HCT116 (cell line): ENCODE measurements around the gene PREPL. TPM values are rescaled to one million over a fixed set of nuclear protein-coding genes. Genes with fewer than 3 reads are reported as not detected.

Experiments
- ATAC-seq: fragments of 200-7000 bp; cut with Tn5 transposase; 2 replicates; pipeline ENCODE4 v1.9.1; 2020; ENCODE audit warnings: mild to moderate bottlenecking, moderate library complexity
- BruUV-seq: library from RNA; stranded (reverse); fragments of 400-500 nt; replicated peaks from 2 replicates; lab custom pipeline; 2021; lab: Mats Ljungman, UMichigan
- CTCF ChIA-PET: fragments of 300-600 bp; sonication (Branson Sonifier 250); formaldehyde crosslinking; loops from one replicate; lab custom pipeline; 2021; ENCODE audit warnings: antibody characterized with exemption; lab: Charles Lee
- POLR2A ChIA-PET: fragments of 300-600, 350-600 bp; sonication (Branson Sonifier 250); formaldehyde crosslinking; loops from one replicate; lab custom pipeline; 2021; ENCODE audit warnings: antibody characterized with exemption; lab: Charles Lee
- RAD21 ChIA-PET, 2 experiments: fragments of 300-600 bp; sonication (Branson Sonifier 250); formaldehyde crosslinking; loops; one replicate each; lab custom pipeline; 2023; ENCODE audit warnings: low total read pairs in 2 of 2; ENCODE audit not compliant: uncharacterized antibody in 2 of 2, unreplicated experiment in 2 of 2, low non-redundant PET in 1 of 2; lab: Charles Lee
- DNase-seq: peaks from one replicate; pipeline ENCODE4 v3.0.0-alpha.2; 2010; ENCODE audit warnings: low read depth, low spot score
- H2AFZ ChIP-seq: fragments of 200-600 bp; shearing (Covaris generic), sonication (generic); 2 replicates; pipeline ENCODE4 v1.6.1; 2017; ENCODE audit warnings: low read depth, mixed run types, mixed read lengths, antibody characterized with exemption, low read length; ENCODE audit not compliant: poor library complexity, severe bottlenecking
- H3K27ac ChIP-seq: 2 replicates; pipeline ENCODE4 v1.5.1; 2012; ENCODE audit warnings: low read depth, low read length
- H3K27me3 ChIP-seq: fragments of 200-600 bp; sonication (generic); 2 replicates; pipeline ENCODE4 v1.6.1; 2016; ENCODE audit warnings: mixed run types, low read length, mixed read lengths; ENCODE audit not compliant: insufficient read depth
- H3K36me3 ChIP-seq, 2 experiments: fragments of 200-500 bp in 1 of 2; fragments of 200-600 bp in 1 of 2; sonication (Bioruptor generic) in 1 of 2; sonication (generic) in 1 of 2; 2 replicates each; pipeline versions ENCODE4 v1.5.1 to v1.6.1; 2014 to 2016; ENCODE audit warnings: low read length in 2 of 2, inconsistent platforms in 1 of 2, mixed read lengths in 1 of 2, mixed run types in 1 of 2; ENCODE audit not compliant: insufficient read depth in 2 of 2, control insufficient read depth in 1 of 2
- H3K4me1 ChIP-seq, 2 experiments: fragments of 200-600 bp in 1 of 2; sonication (generic) in 1 of 2; 2 replicates each; pipeline versions ENCODE4 v1.5.1 to v1.6.1; 2012 to 2017; ENCODE audit warnings: low read length in 2 of 2, inconsistent platforms in 1 of 2, mild to moderate bottlenecking in 1 of 2, mixed read lengths in 1 of 2, mixed run types in 1 of 2, moderate library complexity in 1 of 2; ENCODE audit not compliant: insufficient read depth in 2 of 2, control insufficient read depth in 1 of 2
- H3K4me2 ChIP-seq: fragments of 200-600 bp; sonication (generic); 2 replicates; pipeline ENCODE4 v1.6.1; 2017; ENCODE audit warnings: mixed run types, low read length, mixed read lengths
- H3K4me3 ChIP-seq, 2 experiments: fragments of 200-600 bp in 1 of 2; sonication (generic) in 1 of 2; replicated peaks in 1 of 2; 2 replicates each; pipeline ENCODE4 v1.5.1; 2011 to 2016; ENCODE audit warnings: low read length in 2 of 2, control low read depth in 1 of 2, low read depth in 1 of 2, mild to moderate bottlenecking in 1 of 2, mixed read lengths in 1 of 2, mixed run types in 1 of 2
- H3K79me2 ChIP-seq: fragments of 200-600 bp; sonication (generic); 2 replicates; pipeline ENCODE4 v1.6.1; 2017; ENCODE audit warnings: mild to moderate bottlenecking, mixed run types, low read length, moderate library complexity, mixed read lengths; ENCODE audit not compliant: insufficient read depth
- H3K9ac ChIP-seq: fragments of 200-600 bp; sonication (generic); 2 replicates; pipeline ENCODE4 v1.6.1; 2016; ENCODE audit warnings: low read length, mixed read lengths
- H3K9me2 ChIP-seq: fragments of 200-600 bp; sonication (generic), shearing (Covaris generic); 2 replicates; pipeline ENCODE4 v1.6.1; 2017; ENCODE audit warnings: mixed run types, mild to moderate bottlenecking, moderate library complexity; ENCODE audit not compliant: insufficient read depth
- H3K9me3 ChIP-seq, 2 experiments: fragments of 200-500 bp in 1 of 2; fragments of 200-600 bp in 1 of 2; sonication (Bioruptor generic) in 1 of 2; sonication (generic) in 1 of 2; 2 replicates each; pipeline ENCODE4 v1.6.1; 2014 to 2017; ENCODE audit warnings: low read length in 2 of 2, mixed read lengths in 2 of 2, inconsistent platforms in 1 of 2, low read depth in 1 of 2, mild to moderate bottlenecking in 1 of 2, mixed run types in 1 of 2, moderate library complexity in 1 of 2; ENCODE audit not compliant: control insufficient read depth in 1 of 2, insufficient read depth in 1 of 2
- H4K20me1 ChIP-seq: fragments of 200-600 bp; sonication (generic), shearing (Covaris generic); 2 replicates; pipeline ENCODE4 v1.6.1; 2017; ENCODE audit warnings: mixed run types, mild to moderate bottlenecking, moderate library complexity; ENCODE audit not compliant: insufficient read depth
- CBX3 ChIP-seq: IDR thresholded peaks from 2 replicates; pipeline ENCODE4 v1.6.1; 2012; ENCODE audit warnings: low read depth
- CEBPB ChIP-seq: IDR thresholded peaks from 2 replicates; pipeline ENCODE4 v1.6.1; 2012; ENCODE audit warnings: low read depth
- EGR1 ChIP-seq: IDR thresholded peaks from 2 replicates; pipeline ENCODE4 v1.6.1; 2012; ENCODE audit warnings: low read depth
- EZH2 ChIP-seq: fragments of 200-600 bp; sonication (generic); IDR thresholded peaks from 2 replicates; pipeline ENCODE4 v1.6.1; 2017; ENCODE audit warnings: antibody characterized with exemption, mixed run types
- EZH2phosphoT487 ChIP-seq: fragments of 200-600 bp; IDR thresholded peaks from 2 replicates; pipeline ENCODE4 v1.6.1; 2018; ENCODE audit warnings: antibody characterized with exemption, borderline replicate concordance
- POLR2A ChIP-seq: IDR thresholded peaks from 2 replicates; pipeline ENCODE4 v1.7.0; 2011; ENCODE audit warnings: borderline replicate concordance; ENCODE audit not compliant: insufficient read depth, insufficient read length; ENCODE audit errors: extremely low read depth
- SIN3A ChIP-seq: IDR thresholded peaks from 2 replicates; pipeline ENCODE4 v1.6.1; 2012; ENCODE audit warnings: low read depth
- SP1 ChIP-seq: IDR thresholded peaks from 2 replicates; pipeline ENCODE4 v1.6.1; 2012; ENCODE audit warnings: low read depth
- TCF7L2 ChIP-seq: IDR thresholded peaks from 2 replicates; pipeline ENCODE4 v1.7.0; 2011; ENCODE audit warnings: borderline replicate concordance, inconsistent platforms; ENCODE audit not compliant: insufficient read depth, insufficient read length; ENCODE audit errors: extremely low read depth
- YY1 ChIP-seq: IDR thresholded peaks from 2 replicates; pipeline ENCODE4 v1.6.1; 2011; ENCODE audit warnings: low read length, low read depth, moderate library complexity, mild to moderate bottlenecking; ENCODE audit not compliant: insufficient replicate concordance; ENCODE audit errors: extremely low read depth
- ZNF274 ChIP-seq: fragments of 200-500 bp; sonication (Bioruptor generic); IDR thresholded peaks from 2 replicates; pipeline ENCODE4 v1.6.1; 2014; ENCODE audit warnings: mild to moderate bottlenecking, low read depth, low read length, inconsistent platforms
- intact Hi-C: fragments of 100-400 bp; cut with micrococcal nuclease; formaldehyde crosslinking; loops from 2 replicates; pipeline ENCODE4 v1.10.0; 2022
- total RNA-seq: library from RNA; stranded (reverse); gene quantifications from one replicate; pipeline ENCODE4 v1.2.1, GENCODE V29; 2021; ENCODE audit not compliant: unreplicated experiment
- TF ChIP-seq, protein P1 (sequence below): IDR thresholded peaks from 2 replicates; pipeline ENCODE4 v1.6.1; 2012
- TF ChIP-seq, protein P2 (sequence below), 3 experiments: fragments of 200-600 bp in 1 of 3; sonication (generic) in 1 of 3; IDR thresholded peaks in 2 of 3; conservative IDR thresholded peaks in 1 of 3; 2 replicates each; pipeline ENCODE4 v1.5.1; 2012 to 2017; ENCODE audit warnings: low read depth in 2 of 3, low read length in 2 of 3, antibody characterized with exemption in 1 of 3, borderline replicate concordance in 1 of 3, control low read depth in 1 of 3, mild to moderate bottlenecking in 1 of 3, mixed read lengths in 1 of 3, mixed run types in 1 of 3, moderate library complexity in 1 of 3; ENCODE audit not compliant: insufficient read depth in 1 of 3
- TF ChIP-seq, protein P3 (sequence below): IDR thresholded peaks from 2 replicates; pipeline ENCODE4 v1.6.1; 2012

Gene PREPL
- total RNA-seq, 1 experiment from 2014 or later, result 31.1 TPM

DNA sequence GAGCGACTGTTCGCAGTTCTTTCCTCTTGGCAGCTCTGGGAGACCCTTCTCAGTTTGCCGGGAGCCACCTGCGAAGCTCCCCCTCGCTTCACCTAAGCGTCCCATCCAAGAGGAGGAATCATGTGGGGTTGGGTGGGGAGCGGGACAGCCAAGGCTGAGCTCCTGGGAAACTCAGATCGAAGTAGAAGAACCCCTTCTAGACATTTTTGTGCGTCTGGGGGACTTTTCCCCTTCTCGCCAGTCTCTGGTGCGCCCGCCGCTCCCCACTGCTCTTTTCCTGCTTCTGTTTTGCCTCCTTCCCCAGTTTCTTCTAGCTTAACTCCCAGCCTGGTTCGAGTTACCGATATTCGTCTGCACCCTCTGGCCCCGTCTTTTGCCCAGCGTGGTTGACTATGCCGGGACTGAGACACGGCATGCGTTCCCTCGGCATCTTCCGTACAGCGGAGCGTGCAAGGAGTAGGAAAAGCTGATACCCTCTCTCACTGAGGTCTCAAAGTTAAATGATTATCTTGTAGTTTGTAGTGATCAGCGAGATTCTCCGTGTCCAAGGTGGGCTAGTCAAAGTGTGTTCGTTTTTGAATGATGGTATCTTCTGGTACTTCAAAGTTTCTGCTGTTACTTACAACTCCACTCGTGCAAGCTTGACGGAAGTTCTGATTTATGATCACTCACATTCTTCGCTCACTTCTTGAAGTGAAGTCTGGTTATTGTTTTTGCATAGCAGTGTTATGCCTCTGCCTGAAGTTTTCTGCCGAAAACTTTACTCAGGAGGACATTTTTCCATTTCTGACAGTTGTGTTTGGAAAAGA is 1.1 kb upstream of the PREPL start:
- ATAC-seq (peak; percentile 30), DNase-seq (peak; percentile 4)
- Histone ChIP-seq H4K20me1 (no peaks in the 10 kb centered on the region), H3K27ac (peak overlapping the region; percentile 71), H3K9me2 (no peaks in the 10 kb centered on the region), H3K4me3 (peak overlapping the region; percentile 84 to 93), H3K4me1 (peaks cover 0 to 15% of the 10 kb centered on the region in 2 experiments; a peak in 2 of 4 replicates), H3K36me3 (no peaks in the 10 kb centered on the region), H3K9me3 (no peaks in the 10 kb centered on the region), H3K79me2 (peaks cover 52% of the 10 kb centered on the region), H2AFZ (peak overlapping the region; percentile 55), H3K27me3 (no peaks in the 10 kb centered on the region), H3K4me2 (peak overlapping the region; percentile 86), H3K9ac (peak overlapping the region; percentile 89)
- ChIA-PET CTCF (interaction anchor here (1.0 to 1.7 kb wide), 4 partner anchors 30 to 593 kb away, joined by 4 to 6 read pairs (median 5); no protein-coding TSS in a partner anchor), RAD21 (interaction anchor here in 1 of 2 experiments (1.1 kb wide), 1 partner anchor 117 kb away, joined by 3 read pairs; no protein-coding TSS in a partner anchor), POLR2A (interaction anchor here (0.8 to 2.0 kb wide), 12 partner anchors 8 to 666 kb away, joined by 3 to 14 read pairs (median 4); no protein-coding TSS in a partner anchor)
- TF ChIP-seq CBX3 (peak; percentile 60; the same call in 1 of the 2 replicates), SIN3A (peak; percentile 10; the same call in 1 of the 2 replicates), EZH2phosphoT487 (no peak)
- TF ChIP-seq, protein P1, sequence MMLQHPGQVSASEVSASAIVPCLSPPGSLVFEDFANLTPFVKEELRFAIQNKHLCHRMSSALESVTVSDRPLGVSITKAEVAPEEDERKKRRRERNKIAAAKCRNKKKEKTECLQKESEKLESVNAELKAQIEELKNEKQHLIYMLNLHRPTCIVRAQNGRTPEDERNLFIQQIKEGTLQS, result no peak
- TSS peak; percentile 39 for BruUV-seq
- intact Hi-C loops, result no loop called here

DNA sequence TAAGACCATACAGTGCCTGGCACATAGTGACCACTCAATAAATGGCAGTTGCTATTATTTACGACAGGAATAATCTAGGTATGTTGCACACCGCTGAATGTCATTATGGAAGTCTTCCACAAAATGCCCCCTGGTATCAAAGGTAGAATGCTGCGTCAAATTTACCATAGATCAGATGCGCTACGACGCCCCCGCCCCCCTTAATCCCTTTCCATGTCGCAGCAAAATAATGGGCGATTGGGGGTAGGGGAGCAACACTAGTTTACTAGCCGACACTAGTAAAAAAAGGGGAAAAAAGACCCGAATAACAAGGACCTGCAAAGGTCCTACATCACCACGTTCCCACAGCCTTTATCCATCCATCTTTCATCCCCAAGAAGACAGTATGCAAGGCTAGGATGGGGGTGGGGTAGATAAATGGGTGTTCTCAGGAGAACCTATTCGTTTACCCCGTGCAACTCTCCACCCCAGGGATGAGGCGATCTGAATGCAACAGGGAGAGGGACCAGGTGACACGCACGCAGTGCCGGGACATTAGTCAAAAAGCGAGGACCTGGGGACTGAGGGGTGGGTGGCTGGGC is 455 bp downstream of the PREPL start:
- Histone ChIP-seq H3K4me1 (peaks cover 0 to 15% of the 10 kb centered on the region in 2 experiments; a peak in 2 of 4 replicates), H3K9me2 (no peaks in the 10 kb centered on the region), H3K27me3 (no peaks in the 10 kb centered on the region), H3K4me3 (peak overlapping the region; percentile 84 to 93), H3K9me3 (no peaks in the 10 kb centered on the region), H3K79me2 (peaks cover 47% of the 10 kb centered on the region), H2AFZ (peak overlapping the region; percentile 80), H4K20me1 (no peaks in the 10 kb centered on the region), H3K9ac (peak overlapping the region; percentile 89), H3K36me3 (no peaks in the 10 kb centered on the region), H3K27ac (peak overlapping the region; percentile 71), H3K4me2 (peak overlapping the region; percentile 86)
- DNase-seq, result no peak
- intact Hi-C loops, result no loop called here
- BruUV-seq, result TSS peak; percentile 52
- TF ChIP-seq, protein P2, sequence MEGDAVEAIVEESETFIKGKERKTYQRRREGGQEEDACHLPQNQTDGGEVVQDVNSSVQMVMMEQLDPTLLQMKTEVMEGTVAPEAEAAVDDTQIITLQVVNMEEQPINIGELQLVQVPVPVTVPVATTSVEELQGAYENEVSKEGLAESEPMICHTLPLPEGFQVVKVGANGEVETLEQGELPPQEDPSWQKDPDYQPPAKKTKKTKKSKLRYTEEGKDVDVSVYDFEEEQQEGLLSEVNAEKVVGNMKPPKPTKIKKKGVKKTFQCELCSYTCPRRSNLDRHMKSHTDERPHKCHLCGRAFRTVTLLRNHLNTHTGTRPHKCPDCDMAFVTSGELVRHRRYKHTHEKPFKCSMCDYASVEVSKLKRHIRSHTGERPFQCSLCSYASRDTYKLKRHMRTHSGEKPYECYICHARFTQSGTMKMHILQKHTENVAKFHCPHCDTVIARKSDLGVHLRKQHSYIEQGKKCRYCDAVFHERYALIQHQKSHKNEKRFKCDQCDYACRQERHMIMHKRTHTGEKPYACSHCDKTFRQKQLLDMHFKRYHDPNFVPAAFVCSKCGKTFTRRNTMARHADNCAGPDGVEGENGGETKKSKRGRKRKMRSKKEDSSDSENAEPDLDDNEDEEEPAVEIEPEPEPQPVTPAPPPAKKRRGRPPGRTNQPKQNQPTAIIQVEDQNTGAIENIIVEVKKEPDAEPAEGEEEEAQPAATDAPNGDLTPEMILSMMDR (IDR thresholded peaks at IDR 0.05 in 2 of 3, conservative IDR thresholded peaks at IDR 0.05 in 1 of 3; ENCODE audit: borderline replicate concordance in 1 of 3, insufficient read depth in 1 of 3, low read depth in 2 of 3, low read length in 2 of 3), result no peak
- TF ChIP-seq EZH2, result no peak
- no peak for TF ChIP-seq TCF7L2
- no peak for TF ChIP-seq SP1
- no peak for TF ChIP-seq EGR1
- TF ChIP-seq, protein P3, sequence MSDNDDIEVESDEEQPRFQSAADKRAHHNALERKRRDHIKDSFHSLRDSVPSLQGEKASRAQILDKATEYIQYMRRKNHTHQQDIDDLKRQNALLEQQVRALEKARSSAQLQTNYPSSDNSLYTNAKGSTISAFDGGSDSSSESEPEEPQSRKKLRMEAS, result no peak
- no peak for TF ChIP-seq CEBPB
- TF ChIP-seq YY1, result no peak
- no peak for TF ChIP-seq ZNF274
- no peak for TF ChIP-seq POLR2A
- TF ChIP-seq SIN3A, result no peak
- ATAC-seq, result peak; percentile 20
- POLR2A ChIA-PET, result interaction anchor here (0.7 to 2.0 kb wide), 11 partner anchors 9 to 142 kb away, joined by 3 to 14 read pairs (median 5); no protein-coding TSS in a partner anchor
- RAD21 ChIA-PET, result interaction anchor here in 1 of 2 experiments (1.1 kb wide), 1 partner anchor 119 kb away, joined by 3 read pairs; no protein-coding TSS in a partner anchor
- CTCF ChIA-PET, result interaction anchor here (1.2 to 1.7 kb wide), 3 partner anchors 32 to 594 kb away, joined by 3 to 6 read pairs (median 5); no protein-coding TSS in a partner anchor
